IMR-90 (cell line): ENCODE results near the gene SUN1. TPM values are rescaled to one million over a fixed set of nuclear protein-coding genes. Genes with fewer than 3 reads are reported as not detected.

Source experiments
- ATAC-seq: fragments of 200-7000 bp; cut with Tn5 transposase; 2 replicates; pipeline ENCODE4 v1.9.1; 2020; ENCODE audit warnings: low read depth, mild to moderate bottlenecking, moderate library complexity
- BruUV-seq: library from RNA; stranded (reverse); fragments of 400-500 nt; replicated peaks from 2 replicates; lab custom pipeline; 2021; lab: Mats Ljungman, UMichigan
- CTCF ChIA-PET: fragments of 300-600 bp; formaldehyde crosslinking; extraction: SDS; loops from one replicate; lab custom pipeline; 2021; ENCODE audit warnings: antibody characterized with exemption; lab: Yijun Ruan, JAX
- POLR2A ChIA-PET: fragments of 300-600 bp; sonication (Branson Sonifier 250); formaldehyde crosslinking; loops from one replicate; lab custom pipeline; 2022; ENCODE audit warnings: antibody characterized with exemption; ENCODE audit not compliant: unreplicated experiment; lab: Charles Lee
- DNase-seq: peaks from one replicate; pipeline ENCODE4 v3.0.0; 2013
- H2AFZ ChIP-seq: replicated peaks from 2 replicates; pipeline ENCODE3; 2013; ENCODE audit warnings: low read length, mild to moderate bottlenecking; ENCODE audit not compliant: poor library complexity
- H2AK5ac ChIP-seq: 2 replicates; pipeline ENCODE4 v1.6.1; 2013; ENCODE audit warnings: low read depth, low read length, inconsistent platforms
- H2AK9ac ChIP-seq: replicated peaks from 2 replicates; pipeline ENCODE3; 2013; ENCODE audit warnings: mild to moderate bottlenecking, low read depth, low read length, moderate library complexity; ENCODE audit not compliant: poor library complexity
- H2BK120ac ChIP-seq: 2 replicates; pipeline ENCODE4 v1.6.1; 2013; ENCODE audit warnings: low read depth, low read length, inconsistent platforms
- H2BK15ac ChIP-seq: 3 replicates; pipeline ENCODE4 v1.6.1; 2013; ENCODE audit warnings: low read depth, low read length, inconsistent platforms
- H2BK20ac ChIP-seq: 2 replicates; pipeline ENCODE4 v1.6.1; 2013; ENCODE audit warnings: low read depth, mild to moderate bottlenecking, inconsistent platforms, low read length, moderate library complexity
- H2BK5ac ChIP-seq: 2 replicates; pipeline ENCODE4 v1.6.1; 2013; ENCODE audit warnings: mild to moderate bottlenecking, low read depth, low read length, inconsistent platforms; ENCODE audit not compliant: poor library complexity, severe bottlenecking
- H3K14ac ChIP-seq: replicated peaks from 2 replicates; pipeline ENCODE4 v1.6.1; 2013; ENCODE audit warnings: low read depth, low read length, inconsistent platforms
- H3K18ac ChIP-seq: 2 replicates; pipeline ENCODE4 v1.6.1; 2013; ENCODE audit warnings: low read depth, low read length, control low read depth
- H3K23ac ChIP-seq: 2 replicates; pipeline ENCODE4 v1.6.1; 2013; ENCODE audit warnings: low read depth, low read length, inconsistent platforms
- H3K27ac ChIP-seq: 2 replicates; pipeline ENCODE4 v1.5.1; 2013; ENCODE audit warnings: mild to moderate bottlenecking, control low read depth, low read length; ENCODE audit not compliant: insufficient read depth
- H3K27me3 ChIP-seq: 2 replicates; pipeline ENCODE4 v1.6.1; 2013; ENCODE audit warnings: low read length; ENCODE audit not compliant: control insufficient read depth, insufficient read depth
- H3K36me3 ChIP-seq: 2 replicates; pipeline ENCODE4 v1.6.1; 2013; ENCODE audit warnings: low read length, mixed read lengths; ENCODE audit not compliant: control insufficient read depth, insufficient read depth
- H3K4ac ChIP-seq: 2 replicates; pipeline ENCODE4 v1.6.1; 2013; ENCODE audit warnings: low read depth, low read length, inconsistent platforms
- H3K4me1 ChIP-seq: 2 replicates; pipeline ENCODE4 v1.6.1; 2013; ENCODE audit warnings: low read length, mixed read lengths; ENCODE audit not compliant: control insufficient read depth, insufficient read depth
- H3K4me2 ChIP-seq: 2 replicates; pipeline ENCODE4 v1.6.1; 2013; ENCODE audit warnings: low read depth, mild to moderate bottlenecking, control low read depth, low read length, moderate library complexity
- H3K4me3 ChIP-seq: 2 replicates; pipeline ENCODE4 v1.5.1; 2013; ENCODE audit warnings: low read depth, mild to moderate bottlenecking, control low read depth, low read length, moderate library complexity; ENCODE audit not compliant: insufficient read depth
- H3K56ac ChIP-seq: 2 replicates; pipeline ENCODE4 v1.6.1; 2013; ENCODE audit warnings: low read length, inconsistent platforms; ENCODE audit not compliant: insufficient read depth; ENCODE audit errors: extremely low read depth
- H3K79me1 ChIP-seq, 2 experiments: 2 replicates each; pipeline ENCODE4 v1.6.1; 2013; ENCODE audit warnings: low read length in 2 of 2, inconsistent platforms in 1 of 2, low read depth in 1 of 2
- H3K9ac ChIP-seq: 2 replicates; pipeline ENCODE4 v1.6.1; 2013; ENCODE audit warnings: low read depth, low read length, control low read depth
- H3K9me1 ChIP-seq: 2 replicates; pipeline ENCODE4 v1.6.1; 2013; ENCODE audit warnings: low read length, inconsistent platforms; ENCODE audit not compliant: insufficient read depth
- H3K9me3 ChIP-seq: 2 replicates; pipeline ENCODE4 v1.6.1; 2013; ENCODE audit warnings: low read length; ENCODE audit not compliant: control insufficient read depth, insufficient read depth
- H4K20me1 ChIP-seq: 2 replicates; pipeline ENCODE4 v1.6.1; 2013; ENCODE audit warnings: low read length, inconsistent platforms; ENCODE audit not compliant: insufficient read depth
- H4K5ac ChIP-seq: 2 replicates; pipeline ENCODE4 v1.6.1; 2013; ENCODE audit warnings: mild to moderate bottlenecking, low read depth, low read length, control low read depth
- H4K8ac ChIP-seq, 2 experiments: 2 replicates each; pipeline ENCODE4 v1.6.1; 2013; ENCODE audit warnings: low read depth in 2 of 2, low read length in 2 of 2, control low read depth in 1 of 2, inconsistent platforms in 1 of 2
- H4K91ac ChIP-seq: 2 replicates; pipeline ENCODE4 v1.6.1; 2013; ENCODE audit warnings: low read depth, low read length, inconsistent platforms; ENCODE audit not compliant: insufficient read depth
- BHLHE40 ChIP-seq: fragments of 150-350 bp; IDR thresholded peaks from 2 replicates; pipeline ENCODE4 v1.6.1; 2016; ENCODE audit warnings: mild to moderate bottlenecking, low read depth, low read length
- CEBPB ChIP-seq: IDR thresholded peaks from 2 replicates; pipeline ENCODE4 v1.6.1; 2012; ENCODE audit warnings: low read depth, low read length, improper control_type of control experiment
- CHD1 ChIP-seq: IDR thresholded peaks from 2 replicates; pipeline ENCODE4 v1.6.1; 2012; ENCODE audit warnings: low read depth, low read length, improper control_type of control experiment
- ELK1 ChIP-seq: fragments of 150-350 bp; IDR thresholded peaks from 2 replicates; pipeline ENCODE4 v1.6.1; 2016; ENCODE audit warnings: low read depth, mild to moderate bottlenecking, low read length, moderate library complexity, borderline replicate concordance
- FOS ChIP-seq: fragments of 150-350 bp; IDR thresholded peaks from 2 replicates; pipeline ENCODE4 v1.6.1; 2016; ENCODE audit warnings: low read depth, low read length
- MAFK ChIP-seq: IDR thresholded peaks from 2 replicates; pipeline ENCODE4 v1.6.1; 2012; ENCODE audit warnings: low read depth, low read length, improper control_type of control experiment
- MAZ ChIP-seq: IDR thresholded peaks from 2 replicates; pipeline ENCODE4 v1.6.1; 2012; ENCODE audit warnings: low read depth, mild to moderate bottlenecking, low read length, improper control_type of control experiment, moderate library complexity, borderline replicate concordance
- MXI1 ChIP-seq: IDR thresholded peaks from 2 replicates; pipeline ENCODE4 v1.6.1; 2012; ENCODE audit warnings: low read depth, mild to moderate bottlenecking, low read length, moderate library complexity, borderline replicate concordance
- NFE2L2 ChIP-seq: fragments of 150-350 bp; IDR thresholded peaks from 2 replicates; pipeline ENCODE4 v1.6.1; 2016; ENCODE audit warnings: low read depth, mild to moderate bottlenecking, low read length
- POLR2A ChIP-seq: IDR thresholded peaks from 2 replicates; pipeline ENCODE4 v1.6.1; 2012; ENCODE audit warnings: mild to moderate bottlenecking, low read depth, low read length
- RAD21 ChIP-seq: IDR thresholded peaks from 2 replicates; pipeline ENCODE4 v1.6.1; 2012; ENCODE audit warnings: low read length, improper control_type of control experiment
- RCOR1 ChIP-seq: IDR thresholded peaks from 2 replicates; pipeline ENCODE4 v1.6.1; 2012; ENCODE audit warnings: mild to moderate bottlenecking, low read length, improper control_type of control experiment; ENCODE audit not compliant: insufficient replicate concordance
- RFX5 ChIP-seq: IDR thresholded peaks from 2 replicates; pipeline ENCODE4 v1.8.0; 2012; ENCODE audit warnings: low read depth, mild to moderate bottlenecking, low read length, moderate library complexity
- SMC3 ChIP-seq: fragments of 150-350 bp; IDR thresholded peaks from 2 replicates; pipeline ENCODE4 v1.6.1; 2016; ENCODE audit warnings: low read depth, mild to moderate bottlenecking, antibody characterized with exemption, low read length, moderate library complexity
- USF2 ChIP-seq: fragments of 150-350 bp; IDR thresholded peaks from 2 replicates; pipeline ENCODE4 v1.6.1; 2017; ENCODE audit warnings: mild to moderate bottlenecking, antibody characterized with exemption, low read length, low read depth
- WGBS, 2 experiments: methylation state at CpG; one replicate each; pipeline versions ENCODE4 v1.1.5 to v1.1.7; 2013; ENCODE audit warnings: missing lambda C conversion rate in 2 of 2; ENCODE audit not compliant: insufficient read length in 1 of 2; ENCODE audit errors: extremely low coverage in 2 of 2; 5-methylcytosine and 5-hydroxymethylcytosine counted together
- dilution Hi-C: fragments of 300-500 bp; cut with HindIII; formaldehyde crosslinking; loops from one replicate; pipeline ENCODE4 v1.14.3; 2018; ENCODE audit warnings: low sequenced_read_pairs; ENCODE audit not compliant: unreplicated experiment
- in situ Hi-C: fragments of 300-500 bp; cut with MboI; formaldehyde crosslinking; loops from 3 replicates; pipeline ENCODE4 v1.14.3; 2019; ENCODE audit warnings: low sequenced_read_pairs, inconsistent platforms, mixed read lengths
- intact Hi-C: fragments of 100-400 bp; cut with micrococcal nuclease; formaldehyde crosslinking; loops from 2 replicates; pipeline ENCODE4 v1.10.0; 2022
- polyA plus RNA-seq, 3 experiments: library from polyadenylated mRNA; depleted of rRNA; stranded (reverse); fragments of >200 nt; gene quantifications; 2 replicates each; pipeline ENCODE4 v1.2.3, GENCODE V29; 2012; ENCODE audit warnings: low replicate concordance in 1 of 3
- total RNA-seq: library from RNA; depleted of rRNA; stranded (reverse); fragments of >200 nt; gene quantifications from 2 replicates; pipeline ENCODE4 v1.2.3, GENCODE V29; 2012
- TF ChIP-seq, protein P1 (sequence below): conservative IDR thresholded peaks from 2 replicates; pipeline ENCODE4 v1.5.1; 2012; ENCODE audit warnings: mild to moderate bottlenecking, low read depth, low read length, improper control_type of control experiment

Gene SUN1
- total and polyA plus RNA-seq, 2 of the 4 experiments (the other 2 are of a cell fraction), result 113 to 239 TPM

- no peaks in the 10 kb centered on the region for H3K36me3 ChIP-seq
- H2BK20ac ChIP-seq, result no peak overlapping the region
- H3K18ac ChIP-seq, result no peak overlapping the region
- no peak overlapping the region for H3K4me3 ChIP-seq
- no peaks in the 10 kb centered on the region for H3K79me1 ChIP-seq
- H4K8ac ChIP-seq, result no peak overlapping the region
- H4K91ac ChIP-seq, result no peak overlapping the region
- no peak overlapping the region for H2AK9ac ChIP-seq
- 87% methylated on average over 26 of the region's 41 CpGs; no CpG with 5 or more reads in 1 of the 2 experiments for WGBS, 2 experiments
- H3K27ac ChIP-seq, result no peak overlapping the region
- no peak overlapping the region for H3K4ac ChIP-seq
- no TSS peak for BruUV-seq
- ATAC-seq (no peak), DNase-seq (no peak)
- H2AFZ ChIP-seq, result peak overlapping the region; percentile 32
- no peak overlapping the region for H2BK5ac ChIP-seq
- no peak overlapping the region for H3K56ac ChIP-seq
- H2BK15ac ChIP-seq, result no peak overlapping the region
- in situ Hi-C loops (no loop called here), intact Hi-C loops (no loop called here), dilution Hi-C loops (no loop called here)
- no peaks in the 10 kb centered on the region for H3K9me1 ChIP-seq
- H4K20me1 ChIP-seq, result no peaks in the 10 kb centered on the region; the same call in 1 of the 2 replicates
- no peaks in the 10 kb centered on the region for H3K9me3 ChIP-seq
- no peak overlapping the region for H3K23ac ChIP-seq
- no peaks in the 10 kb centered on the region for H3K27me3 ChIP-seq
- H3K4me1 ChIP-seq, result 0 out of 2 replicates have a peak, but pooled peaks cover 1% of the 10 kb centered on the region
- no peak overlapping the region for H3K9ac ChIP-seq
- ChIA-PET POLR2A (no interaction called here), CTCF (no interaction called here)
- no peak overlapping the region for H4K5ac ChIP-seq
- no peak overlapping the region for H2BK120ac ChIP-seq
- H3K4me2 ChIP-seq, result no peak overlapping the region
- TF ChIP-seq, protein P1, sequence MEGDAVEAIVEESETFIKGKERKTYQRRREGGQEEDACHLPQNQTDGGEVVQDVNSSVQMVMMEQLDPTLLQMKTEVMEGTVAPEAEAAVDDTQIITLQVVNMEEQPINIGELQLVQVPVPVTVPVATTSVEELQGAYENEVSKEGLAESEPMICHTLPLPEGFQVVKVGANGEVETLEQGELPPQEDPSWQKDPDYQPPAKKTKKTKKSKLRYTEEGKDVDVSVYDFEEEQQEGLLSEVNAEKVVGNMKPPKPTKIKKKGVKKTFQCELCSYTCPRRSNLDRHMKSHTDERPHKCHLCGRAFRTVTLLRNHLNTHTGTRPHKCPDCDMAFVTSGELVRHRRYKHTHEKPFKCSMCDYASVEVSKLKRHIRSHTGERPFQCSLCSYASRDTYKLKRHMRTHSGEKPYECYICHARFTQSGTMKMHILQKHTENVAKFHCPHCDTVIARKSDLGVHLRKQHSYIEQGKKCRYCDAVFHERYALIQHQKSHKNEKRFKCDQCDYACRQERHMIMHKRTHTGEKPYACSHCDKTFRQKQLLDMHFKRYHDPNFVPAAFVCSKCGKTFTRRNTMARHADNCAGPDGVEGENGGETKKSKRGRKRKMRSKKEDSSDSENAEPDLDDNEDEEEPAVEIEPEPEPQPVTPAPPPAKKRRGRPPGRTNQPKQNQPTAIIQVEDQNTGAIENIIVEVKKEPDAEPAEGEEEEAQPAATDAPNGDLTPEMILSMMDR, result no peak
- no peak for TF ChIP-seq RFX5
- no peak for TF ChIP-seq MAZ
- no peak for TF ChIP-seq CHD1
- TF ChIP-seq MXI1, result no peak
- TF ChIP-seq RAD21, result no peak
- TF ChIP-seq CEBPB, result no peak
- no peak for TF ChIP-seq FOS
- TF ChIP-seq NFE2L2, result no peak
- no peak for TF ChIP-seq USF2
- no peak for TF ChIP-seq ELK1
- TF ChIP-seq POLR2A, result no peak
- TF ChIP-seq SMC3, result no peak
- no peak for TF ChIP-seq MAFK
- no peak for TF ChIP-seq RCOR1
- no peak for TF ChIP-seq BHLHE40
- H3K14ac ChIP-seq, result no peak overlapping the region
- no peak overlapping the region for H2AK5ac ChIP-seq
Measured at GRCh38 chr7:911791-912480, 79.7 kb downstream of the SUN1 start.
